ENCODE data around the gene FBXW8.

FBXW8 gene

GRCh38 chr12:117033382-117034221, 122.9 kb downstream of the FBXW8 start:
- Histone ChIP-seq H3K27ac (ENCODE audit: low read depth, low read length) (no peak overlapping the region), H3K27me3 (ENCODE audit: insufficient read depth, low read length) (peaks cover 35% of the 10 kb centered on the region), H3K36me3 (ENCODE audit: insufficient read depth, low read length) (no peaks in the 10 kb centered on the region), H3K4me3 (ENCODE audit: low read depth, low read length) (no peak overlapping the region), H3K79me2 (ENCODE audit: control insufficient read depth, insufficient read depth, low read length, unreplicated experiment) (no peaks in the 10 kb centered on the region), H2AFZ (ENCODE audit: low read length, unreplicated experiment) (no peak overlapping the region), H3K4me1 (ENCODE audit: control insufficient read depth, insufficient read depth, low read length, unreplicated experiment) (no peaks in the 10 kb centered on the region)

- Histone ChIP-seq H3K4me3 (ENCODE audit: low read depth, low read length) (no peak overlapping the region), H3K36me3 (ENCODE audit: insufficient read depth, low read length) (no peaks in the 10 kb centered on the region), H3K27ac (ENCODE audit: low read depth, low read length) (no peak overlapping the region), H3K27me3 (ENCODE audit: insufficient read depth, low read length) (peaks cover 35% of the 10 kb centered on the region), H2AFZ (ENCODE audit: low read length, unreplicated experiment) (no peak overlapping the region), H3K4me1 (ENCODE audit: control insufficient read depth, insufficient read depth, low read length, unreplicated experiment) (no peaks in the 10 kb centered on the region), H3K79me2 (ENCODE audit: control insufficient read depth, insufficient read depth, low read length, unreplicated experiment) (no peaks in the 10 kb centered on the region)
These were observed 123.5 kb downstream of the FBXW8 start for GRCh38 chr12:117034249-117034648.

- no peaks in the 10 kb centered on the region for H3K79me2 ChIP-seq (ENCODE audit: control insufficient read depth, insufficient read depth, low read length, unreplicated experiment)
- H2AFZ ChIP-seq (ENCODE audit: low read length, unreplicated experiment): no peak overlapping the region
- H3K27ac ChIP-seq (ENCODE audit: low read depth, low read length): no peak overlapping the region
- no peaks in the 10 kb centered on the region for H3K36me3 ChIP-seq (ENCODE audit: insufficient read depth, low read length)
- H3K4me3 ChIP-seq (ENCODE audit: low read depth, low read length): no peak overlapping the region
- H3K4me1 ChIP-seq (ENCODE audit: control insufficient read depth, insufficient read depth, low read length, unreplicated experiment): no peaks in the 10 kb centered on the region
- H3K27me3 ChIP-seq (ENCODE audit: insufficient read depth, low read length): peaks cover 35% of the 10 kb centered on the region
These were observed 124.0 kb downstream of the FBXW8 start for GRCh38 chr12:117034701-117035151.

GRCh38 chr12:117035287-117035686, 124.5 kb downstream of the FBXW8 start:
- H2AFZ ChIP-seq (ENCODE audit: low read length, unreplicated experiment): no peak overlapping the region
- H3K27me3 ChIP-seq (ENCODE audit: insufficient read depth, low read length): peaks cover 35% of the 10 kb centered on the region
- H3K4me3 ChIP-seq (ENCODE audit: low read depth, low read length): no peak overlapping the region
- H3K27ac ChIP-seq (ENCODE audit: low read depth, low read length): no peak overlapping the region
- H3K79me2 ChIP-seq (ENCODE audit: control insufficient read depth, insufficient read depth, low read length, unreplicated experiment): no peaks in the 10 kb centered on the region
- no peaks in the 10 kb centered on the region for H3K36me3 ChIP-seq (ENCODE audit: insufficient read depth, low read length)
- H3K4me1 ChIP-seq (ENCODE audit: control insufficient read depth, insufficient read depth, low read length, unreplicated experiment): no peaks in the 10 kb centered on the region

- Histone ChIP-seq H3K4me1 (ENCODE audit: control insufficient read depth, insufficient read depth, low read length, unreplicated experiment) (no peaks in the 10 kb centered on the region), H2AFZ (ENCODE audit: low read length, unreplicated experiment) (no peak overlapping the region), H3K36me3 (ENCODE audit: insufficient read depth, low read length) (no peaks in the 10 kb centered on the region), H3K27me3 (ENCODE audit: insufficient read depth, low read length) (peaks cover 35% of the 10 kb centered on the region), H3K79me2 (ENCODE audit: control insufficient read depth, insufficient read depth, low read length, unreplicated experiment) (no peaks in the 10 kb centered on the region), H3K4me3 (ENCODE audit: low read depth, low read length) (no peak overlapping the region), H3K27ac (ENCODE audit: low read depth, low read length) (no peak overlapping the region)
These were observed 125.3 kb downstream of the FBXW8 start for GRCh38 chr12:117036046-117036445.

GRCh38 chr12:117036547-117036946, 125.8 kb downstream of the FBXW8 start:
- no peaks in the 10 kb centered on the region for H3K36me3 ChIP-seq (ENCODE audit: insufficient read depth, low read length)
- no peaks in the 10 kb centered on the region for H3K4me1 ChIP-seq (ENCODE audit: control insufficient read depth, insufficient read depth, low read length, unreplicated experiment)
- no peak overlapping the region for H3K27ac ChIP-seq (ENCODE audit: low read depth, low read length)
- H3K27me3 ChIP-seq (ENCODE audit: insufficient read depth, low read length): peaks cover 35% of the 10 kb centered on the region
- no peak overlapping the region for H2AFZ ChIP-seq (ENCODE audit: low read length, unreplicated experiment)
- no peak overlapping the region for H3K4me3 ChIP-seq (ENCODE audit: low read depth, low read length)
- H3K79me2 ChIP-seq (ENCODE audit: control insufficient read depth, insufficient read depth, low read length, unreplicated experiment): no peaks in the 10 kb centered on the region

GRCh38 chr12:117037289-117038022, 126.7 kb downstream of the FBXW8 start:
- H2AFZ ChIP-seq (ENCODE audit: low read length, unreplicated experiment): no peak overlapping the region
- H3K36me3 ChIP-seq (ENCODE audit: insufficient read depth, low read length): no peaks in the 10 kb centered on the region
- peaks cover 6% of the 10 kb centered on the region for H3K4me1 ChIP-seq (ENCODE audit: control insufficient read depth, insufficient read depth, low read length, unreplicated experiment)
- peaks cover 35% of the 10 kb centered on the region for H3K27me3 ChIP-seq (ENCODE audit: insufficient read depth, low read length)
- H3K4me3 ChIP-seq (ENCODE audit: low read depth, low read length): no peak overlapping the region
- no peak overlapping the region for H3K27ac ChIP-seq (ENCODE audit: low read depth, low read length)
- no peaks in the 10 kb centered on the region for H3K79me2 ChIP-seq (ENCODE audit: control insufficient read depth, insufficient read depth, low read length, unreplicated experiment)

- H3K27me3 ChIP-seq (ENCODE audit: insufficient read depth, low read length): peaks cover 28% of the 10 kb centered on the region
- no peak overlapping the region for H3K27ac ChIP-seq (ENCODE audit: low read depth, low read length)
- H3K4me3 ChIP-seq (ENCODE audit: low read depth, low read length): no peak overlapping the region
- no peaks in the 10 kb centered on the region for H3K36me3 ChIP-seq (ENCODE audit: insufficient read depth, low read length)
- no peak overlapping the region for H2AFZ ChIP-seq (ENCODE audit: low read length, unreplicated experiment)
- H3K79me2 ChIP-seq (ENCODE audit: control insufficient read depth, insufficient read depth, low read length, unreplicated experiment): no peaks in the 10 kb centered on the region
- H3K4me1 ChIP-seq (ENCODE audit: control insufficient read depth, insufficient read depth, low read length, unreplicated experiment): peaks cover 10% of the 10 kb centered on the region
These were observed 127.4 kb downstream of the FBXW8 start for GRCh38 chr12:117038023-117038680.

- no peaks in the 10 kb centered on the region for H3K36me3 ChIP-seq (ENCODE audit: insufficient read depth, low read length)
- H3K4me3 ChIP-seq (ENCODE audit: low read depth, low read length): no peak overlapping the region
- H3K27me3 ChIP-seq (ENCODE audit: insufficient read depth, low read length): peaks cover 20% of the 10 kb centered on the region
- no peak overlapping the region for H2AFZ ChIP-seq (ENCODE audit: low read length, unreplicated experiment)
- H3K27ac ChIP-seq (ENCODE audit: low read depth, low read length): no peak overlapping the region
- H3K79me2 ChIP-seq (ENCODE audit: control insufficient read depth, insufficient read depth, low read length, unreplicated experiment): no peaks in the 10 kb centered on the region
- H3K4me1 ChIP-seq (ENCODE audit: control insufficient read depth, insufficient read depth, low read length, unreplicated experiment): peaks cover 10% of the 10 kb centered on the region
These were observed 128.2 kb downstream of the FBXW8 start for GRCh38 chr12:117038919-117039318.

- H3K36me3 ChIP-seq (ENCODE audit: insufficient read depth, low read length): no peaks in the 10 kb centered on the region
- peaks cover 10% of the 10 kb centered on the region for H3K4me1 ChIP-seq (ENCODE audit: control insufficient read depth, insufficient read depth, low read length, unreplicated experiment)
These were observed 129.2 kb downstream of the FBXW8 start for GRCh38 chr12:117039891-117040309.

More at GRCh38 chr12:117039891-117040309, 129.2 kb downstream of the FBXW8 start:
- Histone ChIP-seq H3K4me3 (ENCODE audit: low read depth, low read length) (no peak overlapping the region), H2AFZ (ENCODE audit: low read length, unreplicated experiment) (no peak overlapping the region), H3K27ac (ENCODE audit: low read depth, low read length) (no peak overlapping the region), H3K79me2 (ENCODE audit: control insufficient read depth, insufficient read depth, low read length, unreplicated experiment) (no peaks in the 10 kb centered on the region), H3K27me3 (ENCODE audit: insufficient read depth, low read length) (peaks cover 10% of the 10 kb centered on the region)
